Smooth muscle cell (in vitro differentiated cells): Measurements from ENCODE around the gene RASSF8. TPM values are rescaled to one million over a fixed set of nuclear protein-coding genes. Genes with fewer than 3 reads are reported as not detected.

Source experiments
- DNase-seq: peaks from one replicate; lab custom pipeline; 2025; ENCODE audit not compliant: unreplicated experiment; lab: John Stamatoyannopoulos, UW
- H2AFZ ChIP-seq: fragments of 200-600 bp; sonication (generic); 2 replicates; pipeline ENCODE4 v1.6.0; 2016; ENCODE audit warnings: antibody characterized with exemption, low read depth, mild to moderate bottlenecking
- H3F3A ChIP-seq: fragments of 200-600 bp; sonication (generic); 2 replicates; pipeline ENCODE4 v1.6.0; 2017; ENCODE audit warnings: antibody characterized with exemption, low read depth
- H3K27ac ChIP-seq: fragments of 200-600 bp; sonication (generic); 2 replicates; pipeline ENCODE4 v1.5.1; 2016; ENCODE audit warnings: low read depth, mild to moderate bottlenecking
- H3K27me3 ChIP-seq: fragments of 200-600 bp; sonication (generic); 2 replicates; pipeline ENCODE4 v1.6.1; 2016; ENCODE audit warnings: low read depth, mild to moderate bottlenecking
- H3K36me3 ChIP-seq: fragments of 200-600 bp; sonication (generic); 2 replicates; pipeline ENCODE4 v1.5.1; 2016; ENCODE audit warnings: low read depth
- H3K4me1 ChIP-seq: fragments of 200-600 bp; sonication (generic); 2 replicates; pipeline ENCODE4 v1.5.1; 2016; ENCODE audit warnings: low read depth
- H3K4me2 ChIP-seq: fragments of 200-600 bp; sonication (generic); 2 replicates; pipeline ENCODE4 v1.6.0; 2016; ENCODE audit warnings: mild to moderate bottlenecking
- H3K4me3 ChIP-seq: fragments of 200-600 bp; sonication (generic); 2 replicates; pipeline ENCODE4 v1.5.1; 2016; ENCODE audit warnings: mild to moderate bottlenecking
- H3K79me2 ChIP-seq: fragments of 200-600 bp; sonication (generic); 2 replicates; pipeline ENCODE4 v1.6.0; 2016; ENCODE audit warnings: low read depth, mild to moderate bottlenecking
- H3K9ac ChIP-seq: fragments of 200-600 bp; sonication (generic); 2 replicates; pipeline ENCODE4 v1.6.0; 2016; ENCODE audit warnings: low read depth
- H3K9me3 ChIP-seq: fragments of 200-600 bp; sonication (generic); replicated peaks from 2 replicates; pipeline ENCODE4 v1.5.1; 2016; ENCODE audit warnings: low read depth
- H4K20me1 ChIP-seq: fragments of 200-600 bp; sonication (generic); 2 replicates; pipeline ENCODE4 v1.6.0; 2016; ENCODE audit warnings: low read depth
- CTCF ChIP-seq: fragments of 200-600 bp; sonication (generic); IDR thresholded peaks from 2 replicates; pipeline ENCODE4 v1.5.1; 2017; ENCODE audit warnings: borderline replicate concordance, mild to moderate bottlenecking, antibody characterized with exemption; ENCODE audit not compliant: insufficient read depth, poor library complexity, severe bottlenecking
- WGBS: methylation state at CpG from one replicate; pipeline ENCODE4 v1.1.7; 2016; ENCODE audit warnings: low lambda C conversion rate; 5-methylcytosine and 5-hydroxymethylcytosine counted together
- polyA plus RNA-seq: library from polyadenylated mRNA; unstranded; fragments of >200 nt; fragmentation: Nextera tagmentation; extraction: Ambion mirVana; gene quantifications from 2 replicates; pipeline ENCODE4 v1.2.1, GENCODE V29; 2016
- total RNA-seq: library from RNA; depleted of rRNA; stranded (reverse); fragments of >200 nt; gene quantifications from 2 replicates; pipeline ENCODE4 v1.2.3, GENCODE V29; 2014

Gene RASSF8
- total and polyA plus RNA-seq, 2 experiments from 2014 or later: 9.8 to 29.8 TPM

- Histone ChIP-seq H3K4me3 (no peak overlapping the region), H2AFZ (no peak overlapping the region), H3K36me3 (peaks cover 7% of the 10 kb centered on the region), H4K20me1 (peaks cover 9% of the 10 kb centered on the region), H3K9ac (no peak overlapping the region), H3K4me2 (no peak overlapping the region), H3K9me3 (no peaks in the 10 kb centered on the region), H3K27ac (no peak overlapping the region), H3K27me3 (no peaks in the 10 kb centered on the region), H3K79me2 (no peaks in the 10 kb centered on the region), H3F3A (no peaks in the 10 kb centered on the region), H3K4me1 (peaks cover 8% of the 10 kb centered on the region)
- TF ChIP-seq CTCF: no peak
- no peak for DNase-seq
- 83% methylated on average over 1 of the region's 1 CpG for WGBS
Observed at GRCh38 chr12:26058818-26059217, 100.3 kb downstream of the RASSF8 start.

- no peaks in the 10 kb centered on the region for H4K20me1 ChIP-seq
- no peak overlapping the region for H3K9ac ChIP-seq
- no peaks in the 10 kb centered on the region for H3K79me2 ChIP-seq
- no peaks in the 10 kb centered on the region for H3K4me1 ChIP-seq
- H3K4me3 ChIP-seq: no peak overlapping the region
- H3K27ac ChIP-seq: no peak overlapping the region
- H2AFZ ChIP-seq: no peak overlapping the region
- no peak overlapping the region for H3K4me2 ChIP-seq
- no peaks in the 10 kb centered on the region for H3K9me3 ChIP-seq
- peaks cover 7% of the 10 kb centered on the region for H3K36me3 ChIP-seq
- H3K27me3 ChIP-seq: no peaks in the 10 kb centered on the region
- DNase-seq: no peak
- TF ChIP-seq CTCF: no peak
- H3F3A ChIP-seq: no peaks in the 10 kb centered on the region
- 100% methylated on average over 3 of the region's 3 CpGs for WGBS
Observed at GRCh38 chr12:26062006-26062405, 103.5 kb downstream of the RASSF8 start.

GRCh38 chr12:26062566-26062965 lies 104.1 kb downstream of the RASSF8 start:
- H3F3A ChIP-seq: no peaks in the 10 kb centered on the region
- H3K4me2 ChIP-seq: no peak overlapping the region
- H3K9me3 ChIP-seq: no peaks in the 10 kb centered on the region
- H2AFZ ChIP-seq: no peak overlapping the region
- H3K27ac ChIP-seq: no peak overlapping the region
- H3K27me3 ChIP-seq: no peaks in the 10 kb centered on the region
- H3K9ac ChIP-seq: no peak overlapping the region
- no peaks in the 10 kb centered on the region for H4K20me1 ChIP-seq
- WGBS: 56% methylated on average over 4 of the region's 4 CpGs
- H3K4me3 ChIP-seq: no peak overlapping the region
- no peaks in the 10 kb centered on the region for H3K4me1 ChIP-seq
- no peak for DNase-seq
- H3K36me3 ChIP-seq: peaks cover 7% of the 10 kb centered on the region
- H3K79me2 ChIP-seq: no peaks in the 10 kb centered on the region
- no peak for TF ChIP-seq CTCF

GRCh38 chr12:26065451-26065850 lies 107.0 kb downstream of the RASSF8 start:
- 96% methylated on average over 5 of the region's 5 CpGs for WGBS
- DNase-seq: no peak
- H3K27me3 ChIP-seq: no peaks in the 10 kb centered on the region

More at GRCh38 chr12:26065451-26065850, 107.0 kb downstream of the RASSF8 start:
- H3K4me1 ChIP-seq: no peaks in the 10 kb centered on the region
- H3K36me3 ChIP-seq: no peaks in the 10 kb centered on the region
- TF ChIP-seq CTCF: no peak
- H3K4me2 ChIP-seq: no peak overlapping the region
- H3K79me2 ChIP-seq: no peaks in the 10 kb centered on the region
- H3K9me3 ChIP-seq: no peaks in the 10 kb centered on the region
- no peak overlapping the region for H3K9ac ChIP-seq
- no peak overlapping the region for H2AFZ ChIP-seq
- no peak overlapping the region for H3K27ac ChIP-seq
- H4K20me1 ChIP-seq: no peaks in the 10 kb centered on the region
- no peak overlapping the region for H3K4me3 ChIP-seq
- H3F3A ChIP-seq: no peaks in the 10 kb centered on the region
